Loucy (cell line): ENCODE measurements around the gene PTPRA.

Source experiments
- CTCF ChIP-seq: fragments of 200-600 bp; sonication (generic); conservative IDR thresholded peaks from 2 replicates; pipeline ENCODE4 v1.5.1; 2014; ENCODE audit warnings: mild to moderate bottlenecking, antibody characterized with exemption, low read length
- EZH2phosphoT487 ChIP-seq: fragments of 200-600 bp; IDR thresholded peaks from 2 replicates; pipeline ENCODE4 v1.6.1; 2018; ENCODE audit warnings: antibody characterized with exemption, mild to moderate bottlenecking, moderate library complexity, borderline replicate concordance

- no peak for TF ChIP-seq CTCF
- no peak for TF ChIP-seq EZH2phosphoT487
Measured at GRCh38 chr20:2867081-2867864, 6.0 kb upstream of the PTPRA start.
